Body of pancreas (tissue), 4 donors: Measurements from ENCODE around the gene CWH43. TPM values are rescaled to one million over a fixed set of nuclear protein-coding genes. Genes with fewer than 3 reads are reported as not detected.
"Not testable (repeated sequence)": the region's sequence is repeated elsewhere in the genome, so short reads cannot be mapped to it uniquely, and the experiment has no call there.

Experiments
- ATAC-seq: fragments of 150-250 bp; one replicate; pipeline ENCODE4 v1.9.1; 2016
- DNase-seq, 4 donors: peaks; one replicate each; pipeline ENCODE4 v3.0.0-alpha.2; 2019
- H3K27ac ChIP-seq, 4 donors: fragments of 200-600 bp; sonication (generic); 1 replicate in 3 of 4; 2 replicates in 1 of 4; pipeline versions ENCODE4 v1.5.1 to v1.6.1; 2016 to 2019; ENCODE audit warnings: mild to moderate bottlenecking in 1 of 4, mixed read lengths in 1 of 4, moderate library complexity in 1 of 4
- H3K27me3 ChIP-seq, 2 donors: fragments of 200-600 bp; sonication (generic); one replicate each; pipeline ENCODE4 v1.6.0; 2016; ENCODE audit warnings: mild to moderate bottlenecking in 1 of 2
- H3K36me3 ChIP-seq, 2 donors: fragments of 200-600 bp; sonication (generic); replicated peaks in 1 of 2; 2 replicates each; pipeline ENCODE4 v1.5.1; 2016; ENCODE audit warnings: low read depth in 2 of 2; ENCODE audit not compliant: insufficient read depth in 1 of 2
- H3K4me1 ChIP-seq: fragments of 200-600 bp; sonication (generic); one replicate; pipeline ENCODE4 v1.6.0; 2016
- H3K4me3 ChIP-seq, 2 donors: fragments of 200-600 bp; sonication (generic); 1 replicate in 1 of 2; 2 replicates in 1 of 2; pipeline ENCODE4 v1.5.1; 2016 to 2019
- H3K9me3 ChIP-seq, 3 donors: fragments of 200-600 bp; sonication (generic); 1 replicate in 2 of 3; 2 replicates in 1 of 3; pipeline ENCODE4 v1.5.1; 2016
- WGBS, 2 donors: methylation state at CpG; one replicate each; pipeline ENCODE4 v1.1.5; 2017; 5-methylcytosine and 5-hydroxymethylcytosine counted together
- intact Hi-C: fragments of 100-400 bp; cut with DNase I; formaldehyde crosslinking; loops from one replicate; pipeline ENCODE4 v1.15.1; 2023
- total RNA-seq, 2 donors: library from RNA; depleted of rRNA; stranded (reverse); fragments of >200 nt; gene quantifications; one replicate each; pipeline ENCODE4 v1.1.0, GENCODE V29; 2016

Gene CWH43
- total RNA-seq, 2 donors from 2014 or later, result not detected

DNA sequence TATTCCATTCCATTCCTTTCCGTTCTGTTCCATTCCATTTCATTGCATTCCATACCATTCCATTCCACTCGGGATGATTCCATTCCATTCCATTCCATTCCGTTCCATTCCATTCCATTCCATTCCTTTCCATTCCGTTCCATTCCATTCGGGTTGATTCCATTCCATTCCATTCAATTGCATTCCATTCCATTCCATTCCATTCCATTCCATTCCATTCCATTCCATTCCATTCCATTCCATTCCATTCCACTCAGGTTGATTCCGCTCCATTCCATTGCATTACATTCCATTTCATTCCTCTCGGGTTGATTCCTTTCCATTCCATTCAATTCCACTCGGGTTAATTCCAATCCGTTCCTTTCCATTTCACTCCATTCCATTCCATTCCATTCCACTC, 111.0 kb downstream of the CWH43 start:
- peak; percentile 46 for ATAC-seq
- H3K4me1 ChIP-seq, H3K27ac ChIP-seq, H3K36me3 ChIP-seq, H3K4me3 ChIP-seq, H3K27me3 ChIP-seq, intact Hi-C loops, DNase-seq: not testable (repeated sequence)
- WGBS, 2 donors, result 38 to 39% methylated on average over 9 of the region's 9 CpGs
- H3K9me3 ChIP-seq, result peaks cover 0 to 12% (median 0%) of the 10 kb centered on the region in 3 donors

GRCh38 chr4:49097505-49097904, 111.4 kb downstream of the CWH43 start:
- H3K36me3 ChIP-seq, intact Hi-C loops, H3K4me3 ChIP-seq, H3K4me1 ChIP-seq, ATAC-seq, DNase-seq, H3K27me3 ChIP-seq, H3K27ac ChIP-seq: not testable (repeated sequence)
- WGBS, 2 donors, result 46% methylated on average over 11 of the region's 11 CpGs
- H3K9me3 ChIP-seq, result peaks cover 0 to 12% (median 3%) of the 10 kb centered on the region in 3 donors

- intact Hi-C loops, H3K27ac ChIP-seq, DNase-seq, H3K36me3 ChIP-seq, ATAC-seq, H3K4me3 ChIP-seq, H3K27me3 ChIP-seq, H3K4me1 ChIP-seq: not testable (repeated sequence)
- peaks cover 0 to 12% (median 3%) of the 10 kb centered on the region in 3 donors for H3K9me3 ChIP-seq
- 44 to 59% methylated on average over 14 of the region's 14 CpGs for WGBS, 2 donors
Observed at GRCh38 chr4:49098034-49098759, 112.1 kb downstream of the CWH43 start.

DNA sequence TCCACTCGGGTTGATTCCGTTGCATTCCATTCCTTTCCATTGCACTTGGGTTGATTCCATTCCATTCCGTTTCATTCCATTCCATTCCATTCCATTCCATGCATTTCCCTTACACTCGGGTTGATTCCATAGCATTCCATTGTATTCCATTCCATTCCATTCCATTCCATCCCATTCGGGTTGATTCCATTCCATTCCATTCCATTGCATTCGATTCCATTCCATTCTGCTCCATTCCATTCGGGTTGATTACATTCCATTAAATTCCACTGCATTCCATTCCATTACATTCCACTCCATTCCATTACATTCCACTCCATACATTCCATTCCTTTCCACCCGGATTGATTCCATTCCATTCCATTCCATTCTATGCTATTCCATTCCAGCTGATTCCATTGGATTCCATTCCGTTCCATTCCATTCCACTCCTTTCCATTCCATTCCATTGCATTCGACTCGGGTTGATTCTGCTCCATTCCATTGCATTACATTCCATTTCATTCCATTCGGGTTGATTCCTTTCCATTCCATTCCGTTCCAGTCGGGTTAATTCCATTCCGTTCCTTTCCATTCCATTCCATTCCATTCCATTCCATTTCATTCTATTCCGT, 113.9 kb downstream of the CWH43 start:
- peaks cover 0 to 12% (median 9%) of the 10 kb centered on the region in 3 donors for H3K9me3 ChIP-seq
- intact Hi-C loops, ATAC-seq, H3K4me3 ChIP-seq, H3K4me1 ChIP-seq, H3K27ac ChIP-seq, DNase-seq, H3K27me3 ChIP-seq, H3K36me3 ChIP-seq: not testable (repeated sequence)
- 44 to 59% methylated on average over 16 of the region's 16 CpGs for WGBS, 2 donors

DNA sequence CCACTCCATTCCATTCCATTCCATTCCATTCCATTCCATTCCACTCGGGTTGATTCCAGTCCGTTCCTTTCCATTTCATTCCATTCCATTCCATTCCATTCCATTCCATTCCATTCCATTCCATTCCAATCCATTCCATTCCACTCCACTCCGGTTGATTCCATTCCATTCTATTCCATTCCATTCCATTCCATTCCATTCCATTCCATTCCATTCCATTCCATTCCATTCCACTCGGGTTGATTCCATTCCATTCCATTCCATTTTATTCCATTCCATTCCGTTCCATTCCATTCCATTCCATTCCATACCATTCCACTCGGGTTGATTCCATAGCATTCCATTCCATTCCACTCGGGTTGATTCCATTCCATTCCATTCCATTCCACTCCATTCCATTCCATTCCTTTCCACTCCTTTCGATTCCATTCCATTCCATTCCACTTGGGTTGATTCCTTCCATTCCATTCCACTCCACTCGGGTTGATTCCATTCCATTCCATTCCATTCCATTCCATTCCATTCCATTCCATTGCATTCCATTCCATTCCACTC, 116.3 kb downstream of the CWH43 start:
- DNase-seq, H3K36me3 ChIP-seq, H3K4me3 ChIP-seq, H3K4me1 ChIP-seq, H3K27ac ChIP-seq, H3K27me3 ChIP-seq, intact Hi-C loops: not testable (repeated sequence)
- peak; percentile 27 for ATAC-seq
- H3K9me3 ChIP-seq, result peaks cover 0 to 27% (median 9%) of the 10 kb centered on the region in 3 donors
- 43 to 45% methylated on average over 9 of the region's 9 CpGs for WGBS, 2 donors

GRCh38 chr4:49103436-49104136, 117.5 kb downstream of the CWH43 start:
- H3K9me3 ChIP-seq, result peaks cover 0 to 26% (median 9%) of the 10 kb centered on the region in 3 donors
- ATAC-seq, result not testable (repeated sequence)

DNA sequence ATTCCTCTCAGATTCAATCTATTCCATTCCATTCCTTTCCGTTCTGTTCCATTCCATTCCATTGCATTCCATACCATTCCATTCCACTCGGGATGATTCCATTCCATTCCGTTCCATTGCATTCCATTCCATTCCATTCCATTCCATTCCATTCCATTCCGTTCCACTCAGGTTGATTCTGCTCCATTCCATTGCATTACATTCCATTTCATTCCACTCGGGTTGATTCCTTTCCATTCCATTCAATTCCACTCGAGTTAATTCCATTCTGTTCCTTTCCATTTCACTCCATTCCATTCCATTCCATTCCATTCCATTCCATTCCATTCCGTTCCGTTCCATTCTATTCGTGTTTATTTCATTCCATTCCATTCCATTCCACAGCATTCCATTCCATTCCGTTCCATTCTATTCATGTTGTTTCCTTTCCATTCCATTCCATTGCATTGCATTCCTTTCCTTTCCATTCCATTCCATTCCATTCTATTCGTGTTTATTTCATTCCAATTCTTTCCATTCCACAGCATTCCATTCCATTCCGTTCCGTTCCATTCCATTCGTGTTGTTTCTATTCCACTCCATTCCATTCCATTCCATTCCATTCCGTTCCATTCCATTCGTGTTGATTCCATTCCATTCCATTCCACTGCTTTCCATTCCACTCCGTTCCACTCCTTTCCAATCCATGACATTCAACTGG, 118.3 kb downstream of the CWH43 start:
- H3K27ac ChIP-seq, intact Hi-C loops, H3K36me3 ChIP-seq, H3K27me3 ChIP-seq, DNase-seq, H3K4me1 ChIP-seq, H3K4me3 ChIP-seq: not testable (repeated sequence)
- ATAC-seq, result peak; percentile 28
- WGBS, 2 donors, result 41% methylated on average over 17 of the region's 17 CpGs
- H3K9me3 ChIP-seq, result peaks cover 0 to 20% (median 9%) of the 10 kb centered on the region in 3 donors

More at GRCh38 chr4:49103436-49104136, 117.5 kb downstream of the CWH43 start:
- H3K4me3 ChIP-seq, H3K27ac ChIP-seq, intact Hi-C loops, H3K27me3 ChIP-seq, H3K4me1 ChIP-seq, H3K36me3 ChIP-seq, DNase-seq: not testable (repeated sequence)
- 47 to 49% methylated on average over 13 to 14 of the region's 14 CpGs for WGBS, 2 donors

DNA sequence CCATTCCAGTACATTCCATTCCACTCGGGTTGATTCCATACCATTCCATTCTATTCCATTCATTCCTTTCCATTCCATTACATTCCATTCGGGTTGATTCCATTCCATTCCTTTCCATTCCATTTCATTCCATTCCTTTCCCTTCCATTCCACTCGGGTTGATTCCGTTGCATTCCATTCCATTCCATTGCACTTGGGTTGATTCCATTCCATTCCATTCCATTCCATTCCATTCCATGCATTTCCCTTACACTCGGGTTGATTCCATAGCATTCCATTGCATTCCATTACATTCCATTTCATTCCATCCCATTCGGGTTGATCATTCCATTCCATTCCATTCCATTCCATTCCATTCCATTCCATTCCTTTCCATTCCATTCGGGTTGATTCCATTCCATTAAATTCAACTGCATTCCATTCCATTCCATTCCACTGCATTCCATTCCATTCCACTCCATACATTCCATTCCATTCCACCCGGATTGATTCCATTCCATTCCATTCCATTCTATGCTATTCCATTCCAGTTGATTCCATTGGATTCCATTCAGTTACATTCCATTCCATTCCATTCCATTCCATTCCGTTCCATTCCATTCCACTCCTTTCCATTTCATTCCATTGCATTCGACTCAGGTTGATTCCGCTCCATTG, 119.3 kb downstream of the CWH43 start:
- DNase-seq, intact Hi-C loops, H3K4me1 ChIP-seq, H3K27me3 ChIP-seq, H3K36me3 ChIP-seq, H3K4me3 ChIP-seq, H3K27ac ChIP-seq: not testable (repeated sequence)
- H3K9me3 ChIP-seq, result peaks cover 0 to 24% (median 9%) of the 10 kb centered on the region in 3 donors
- ATAC-seq, result peak; percentile 7
- 45 to 53% methylated on average over 11 of the region's 11 CpGs for WGBS, 2 donors

DNA sequence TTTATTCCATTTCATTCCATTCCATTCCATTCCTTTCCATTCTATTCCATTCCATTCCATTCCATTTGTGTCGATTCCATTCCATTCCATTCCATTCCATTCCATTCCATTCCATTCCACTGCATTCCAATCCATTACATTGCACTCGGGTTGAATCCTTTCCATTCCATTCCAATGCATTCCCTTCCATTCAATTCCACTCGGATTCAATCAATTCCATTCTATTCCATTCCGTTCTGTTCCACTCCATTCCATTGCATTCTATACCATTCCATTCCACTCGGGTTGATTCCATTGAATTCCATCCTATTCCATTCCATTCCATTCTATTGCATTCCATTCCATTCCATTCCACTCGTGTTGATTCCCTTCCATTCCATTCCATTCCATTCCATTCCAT, 121.2 kb downstream of the CWH43 start:
- H3K4me1 ChIP-seq, intact Hi-C loops, H3K4me3 ChIP-seq, ATAC-seq, H3K27me3 ChIP-seq, H3K27ac ChIP-seq, DNase-seq, H3K36me3 ChIP-seq: not testable (repeated sequence)
- WGBS, 2 donors, result 32 to 39% methylated on average over 6 of the region's 6 CpGs
- H3K9me3 ChIP-seq, result peaks cover 0 to 27% (median 9%) of the 10 kb centered on the region in 3 donors

- peaks cover 0 to 28% (median 6%) of the 10 kb centered on the region in 3 donors for H3K9me3 ChIP-seq
- H3K36me3 ChIP-seq, intact Hi-C loops, H3K27me3 ChIP-seq, H3K4me1 ChIP-seq, H3K4me3 ChIP-seq, H3K27ac ChIP-seq: not testable (repeated sequence)
- DNase-seq (peak in 1 of 4 donors; percentile 16), ATAC-seq (peak; percentile 51)
- 38 to 44% methylated on average over 16 of the region's 17 CpGs for WGBS, 2 donors
Observed at GRCh38 chr4:49108183-49108978, 122.3 kb downstream of the CWH43 start.
